Measurements from ENCODE around the gene SERPINB4. TPM values are rescaled to one million over a fixed set of nuclear protein-coding genes. Genes with fewer than 3 reads are reported as not detected.

Gene SERPINB4
- total and polyA plus RNA-seq, 2 experiments from 2014 or later, result not detected

- WGBS (ENCODE audit: low lambda C conversion rate, missing lambda C conversion rate), result 74% methylated on average over 5 of the region's 5 CpGs
- TF ChIP-seq, protein P1, sequence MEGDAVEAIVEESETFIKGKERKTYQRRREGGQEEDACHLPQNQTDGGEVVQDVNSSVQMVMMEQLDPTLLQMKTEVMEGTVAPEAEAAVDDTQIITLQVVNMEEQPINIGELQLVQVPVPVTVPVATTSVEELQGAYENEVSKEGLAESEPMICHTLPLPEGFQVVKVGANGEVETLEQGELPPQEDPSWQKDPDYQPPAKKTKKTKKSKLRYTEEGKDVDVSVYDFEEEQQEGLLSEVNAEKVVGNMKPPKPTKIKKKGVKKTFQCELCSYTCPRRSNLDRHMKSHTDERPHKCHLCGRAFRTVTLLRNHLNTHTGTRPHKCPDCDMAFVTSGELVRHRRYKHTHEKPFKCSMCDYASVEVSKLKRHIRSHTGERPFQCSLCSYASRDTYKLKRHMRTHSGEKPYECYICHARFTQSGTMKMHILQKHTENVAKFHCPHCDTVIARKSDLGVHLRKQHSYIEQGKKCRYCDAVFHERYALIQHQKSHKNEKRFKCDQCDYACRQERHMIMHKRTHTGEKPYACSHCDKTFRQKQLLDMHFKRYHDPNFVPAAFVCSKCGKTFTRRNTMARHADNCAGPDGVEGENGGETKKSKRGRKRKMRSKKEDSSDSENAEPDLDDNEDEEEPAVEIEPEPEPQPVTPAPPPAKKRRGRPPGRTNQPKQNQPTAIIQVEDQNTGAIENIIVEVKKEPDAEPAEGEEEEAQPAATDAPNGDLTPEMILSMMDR (IDR thresholded peaks at IDR 0.05; ENCODE audit: poor library complexity), result no peak
- TF ChIP-seq EZH2 (IDR thresholded peaks at IDR 0.05; ENCODE audit: borderline replicate concordance), result no peak
- peak overlapping the region; percentile 97 for H3K27ac ChIP-seq
- peak overlapping the region; percentile 65 for H3K4me2 ChIP-seq
- no peaks in the 10 kb centered on the region for H3K79me2 ChIP-seq
- no peaks in the 10 kb centered on the region for H3K27me3 ChIP-seq
- no peak overlapping the region for H2AFZ ChIP-seq
- no peaks in the 10 kb centered on the region for H4K20me1 ChIP-seq (ENCODE audit: insufficient read depth, poor library complexity, severe bottlenecking)
- no peak overlapping the region for H3K4me3 ChIP-seq
- H3K4me1 ChIP-seq (ENCODE audit: insufficient read depth), result peaks cover 35% of the 10 kb centered on the region
- peak; percentile 15 for DNase-seq (ENCODE audit: low spot score)
- H3K36me3 ChIP-seq (replicated peaks; ENCODE audit: insufficient read depth, low read depth), result no peaks in the 10 kb centered on the region
- no peaks in the 10 kb centered on the region for H3K9me2 ChIP-seq (replicated peaks; ENCODE audit: insufficient read depth)
- H3K9me3 ChIP-seq (ENCODE audit: low read depth), result no peaks in the 10 kb centered on the region
Measured at GRCh38 chr18:63683890-63684289, 39.8 kb upstream of the SERPINB4 start.

DNA sequence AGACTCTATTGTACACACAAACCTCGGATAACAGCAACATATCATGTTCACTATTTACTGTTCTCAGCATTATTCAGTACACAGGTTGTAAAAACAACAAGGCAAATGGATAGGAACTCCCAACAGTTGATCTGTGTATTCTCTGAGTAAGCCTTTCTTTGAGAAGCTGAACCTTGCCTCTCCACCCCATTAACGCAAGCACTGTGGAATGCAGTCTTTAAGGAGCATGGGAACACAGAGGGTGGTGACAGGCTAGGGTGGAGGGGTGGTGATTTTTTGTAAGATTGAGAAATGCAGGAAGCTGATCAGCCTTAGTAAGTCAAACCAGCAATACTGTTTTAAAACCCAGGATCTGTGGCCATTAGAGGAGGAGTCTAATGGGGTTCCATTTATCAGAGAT lies 39.1 kb upstream of the SERPINB4 start:
- peak overlapping the region; percentile 31 for H2AFZ ChIP-seq
- no peaks in the 10 kb centered on the region for H3K79me2 ChIP-seq
- H3K36me3 ChIP-seq (replicated peaks; ENCODE audit: insufficient read depth, low read depth), result no peaks in the 10 kb centered on the region
- peaks cover 35% of the 10 kb centered on the region for H3K4me1 ChIP-seq (ENCODE audit: insufficient read depth)
- TF ChIP-seq EZH2 (IDR thresholded peaks at IDR 0.05; ENCODE audit: borderline replicate concordance), result no peak
- no peak for TF ChIP-seq EZH2phosphoT487 (IDR thresholded peaks at IDR 0.05; ENCODE audit: low read depth, severe bottlenecking, unreplicated experiment)
- TF ChIP-seq, protein P1 (IDR thresholded peaks at IDR 0.05; ENCODE audit: poor library complexity), result no peak
- peak; percentile 75 for DNase-seq (ENCODE audit: low spot score)
- 12% methylated on average over 2 of the region's 2 CpGs for WGBS (ENCODE audit: low lambda C conversion rate, missing lambda C conversion rate)
- H3K27me3 ChIP-seq, result no peaks in the 10 kb centered on the region
- peak overlapping the region; percentile 97 for H3K27ac ChIP-seq
- H4K20me1 ChIP-seq (ENCODE audit: insufficient read depth, poor library complexity, severe bottlenecking), result no peaks in the 10 kb centered on the region
- H3K4me2 ChIP-seq, result peak overlapping the region; percentile 65
- H3K9me2 ChIP-seq (replicated peaks; ENCODE audit: insufficient read depth), result no peaks in the 10 kb centered on the region
- peak overlapping the region; percentile 8 for H3K4me3 ChIP-seq
- no peaks in the 10 kb centered on the region for H3K9me3 ChIP-seq (ENCODE audit: low read depth)

GRCh38 chr18:63681449-63682340 lies 37.6 kb upstream of the SERPINB4 start:
- H3K27me3 ChIP-seq, result no peaks in the 10 kb centered on the region
- peak; percentile 44 for DNase-seq (ENCODE audit: low spot score)
- H3K4me3 ChIP-seq, result no peak overlapping the region
- no peaks in the 10 kb centered on the region for H3K9me2 ChIP-seq (replicated peaks; ENCODE audit: insufficient read depth)
- H3K36me3 ChIP-seq (replicated peaks; ENCODE audit: insufficient read depth, low read depth), result no peaks in the 10 kb centered on the region
- peak overlapping the region; percentile 65 for H3K4me2 ChIP-seq
- peaks cover 35% of the 10 kb centered on the region for H3K4me1 ChIP-seq (ENCODE audit: insufficient read depth)
- no peaks in the 10 kb centered on the region for H3K9me3 ChIP-seq (ENCODE audit: low read depth)
- 46% methylated on average over 2 of the region's 2 CpGs for WGBS (ENCODE audit: low lambda C conversion rate, missing lambda C conversion rate)
- H3K79me2 ChIP-seq, result no peaks in the 10 kb centered on the region
- TF ChIP-seq EZH2 (IDR thresholded peaks at IDR 0.05; ENCODE audit: borderline replicate concordance), result no peak
- TF ChIP-seq EZH2phosphoT487 (IDR thresholded peaks at IDR 0.05; ENCODE audit: low read depth, severe bottlenecking, unreplicated experiment), result no peak
- TF ChIP-seq, protein P1 (IDR thresholded peaks at IDR 0.05; ENCODE audit: poor library complexity), result no peak
- no peaks in the 10 kb centered on the region for H4K20me1 ChIP-seq (ENCODE audit: insufficient read depth, poor library complexity, severe bottlenecking)
- peak overlapping the region; percentile 97 for H3K27ac ChIP-seq
- peak overlapping the region; percentile 31 for H2AFZ ChIP-seq
